Testis (tissue), 3 donors: ENCODE results near the gene MYO5B. TPM values are rescaled to one million over a fixed set of nuclear protein-coding genes. Genes with fewer than 3 reads are reported as not detected.
"Not testable (repeated sequence)": the region's sequence is repeated elsewhere in the genome, so short reads cannot be mapped to it uniquely, and the experiment has no call there.

Experiments
- DNase-seq: peaks from one replicate; pipeline ENCODE4 v3.0.0-alpha.2; 2019
- H3K27ac ChIP-seq, 2 donors: fragments of 200-600 bp; sonication (generic); one replicate each; pipeline ENCODE4 v1.5.1; 2019
- H3K27me3 ChIP-seq: fragments of 200-600 bp; sonication (generic); one replicate; pipeline ENCODE4 v1.5.1; 2019
- H3K36me3 ChIP-seq: fragments of 200-600 bp; sonication (generic); one replicate; pipeline ENCODE4 v1.5.1; 2017; ENCODE audit warnings: low read depth; ENCODE audit errors: missing control alignments
- H3K4me1 ChIP-seq: fragments of 200-600 bp; sonication (generic); one replicate; pipeline ENCODE4 v1.5.1; 2019
- H3K4me3 ChIP-seq, 2 donors: fragments of 200-600 bp; sonication (generic); one replicate each; pipeline ENCODE4 v1.5.1; 2017 to 2019
- H3K9me3 ChIP-seq: fragments of 200-600 bp; sonication (generic); one replicate; pipeline ENCODE4 v1.5.1; 2017
- CTCF ChIP-seq, 3 experiments: fragments of 450-650 bp in 2 of 3; fragments of 200-600 bp in 1 of 3; sonication (generic) in 1 of 3; IDR thresholded peaks; one replicate each; pipeline ENCODE4 v1.5.1; 2016 to 2019; ENCODE audit warnings: antibody characterized with exemption in 3 of 3, mild to moderate bottlenecking in 2 of 3, moderate library complexity in 1 of 3
- POLR2A ChIP-seq: fragments of 450-650 bp; IDR thresholded peaks from one replicate; pipeline ENCODE4 v1.6.1; 2017; ENCODE audit warnings: antibody characterized with exemption, mild to moderate bottlenecking, moderate library complexity
- WGBS, 2 donors: methylation state at CpG; one replicate each; pipeline ENCODE4 v1.1.5; 2018; 5-methylcytosine and 5-hydroxymethylcytosine counted together
- intact Hi-C: fragments of 100-400 bp; cut with DNase I; formaldehyde crosslinking; loops from one replicate; pipeline ENCODE4 v1.15.1; 2023; ENCODE audit warnings: low total_unique reads
- polyA plus RNA-seq: library from polyadenylated mRNA; stranded (reverse); fragments of 350-450 nt; fragmentation: Illumina TruSeq; extraction: RNeasy Lipid Tissue Mini Kit (QIAGEN cat#74804); gene quantifications from one replicate; pipeline ENCODE4 v1.2.3, GENCODE V29; 2014; ENCODE audit warnings: low read depth, low replicate concordance; ENCODE audit not compliant: insufficient read depth
- total RNA-seq, 2 donors: library from RNA; depleted of rRNA; stranded (reverse); fragments of >200 nt; gene quantifications; one replicate each; pipeline ENCODE4 v1.2.3, GENCODE V29; 2016

The MYO5B gene
- total and polyA plus RNA-seq, 3 donors from 2014 or later: 24.8 to 31.8 (median 26.1) TPM

GRCh38 chr18:49798001-49798400 is 396.9 kb downstream of the MYO5B start:
- Histone ChIP-seq H3K4me3 (no peak overlapping the region), H3K27ac (no peak overlapping the region), H3K9me3 (no peaks in the 10 kb centered on the region), H3K4me1 (no peaks in the 10 kb centered on the region), H3K36me3 (peaks cover 4% of the 10 kb centered on the region), H3K27me3 (no peaks in the 10 kb centered on the region)
- intact Hi-C loops: no loop called here
- DNase-seq: no peak
- WGBS, 2 donors: 94 to 98% methylated on average over 4 of the region's 4 CpGs
- TF ChIP-seq CTCF (IDR thresholded peaks at IDR 0.05): no peak
- TF ChIP-seq POLR2A: no peak

- H3K27me3 ChIP-seq: no peaks in the 10 kb centered on the region
- H3K9me3 ChIP-seq: no peaks in the 10 kb centered on the region
- peaks cover 8% of the 10 kb centered on the region for H3K36me3 ChIP-seq
- no peak overlapping the region for H3K27ac ChIP-seq
- H3K4me3 ChIP-seq: no peak overlapping the region
- no peaks in the 10 kb centered on the region for H3K4me1 ChIP-seq
- WGBS, 2 donors: 92 to 93% methylated on average over 7 of the region's 7 CpGs
- no peak for TF ChIP-seq CTCF (IDR thresholded peaks at IDR 0.05)
- TF ChIP-seq POLR2A: no peak
- no peak for DNase-seq
- intact Hi-C loops: no loop called here
Measured at GRCh38 chr18:49795612-49796552, 399.1 kb downstream of the MYO5B start.

GRCh38 chr18:49794743-49795142 is 400.2 kb downstream of the MYO5B start:
- peaks cover 8% of the 10 kb centered on the region for H3K36me3 ChIP-seq
- WGBS, 2 donors: 94 to 98% methylated on average over 3 of the region's 3 CpGs
- no peak overlapping the region for H3K4me3 ChIP-seq
- H3K27me3 ChIP-seq: no peaks in the 10 kb centered on the region
- no peaks in the 10 kb centered on the region for H3K9me3 ChIP-seq
- H3K4me1 ChIP-seq: no peaks in the 10 kb centered on the region
- H3K27ac ChIP-seq: no peak overlapping the region
- TF ChIP-seq CTCF (IDR thresholded peaks at IDR 0.05) (no peak), POLR2A (no peak)
- no peak for DNase-seq
- intact Hi-C loops: no loop called here

GRCh38 chr18:49789560-49790134 is 405.3 kb downstream of the MYO5B start:
- DNase-seq, H3K9me3 ChIP-seq, H3K27ac ChIP-seq, H3K36me3 ChIP-seq, H3K27me3 ChIP-seq, H3K4me1 ChIP-seq, H3K4me3 ChIP-seq, intact Hi-C loops: not testable (repeated sequence)
- 88 to 91% methylated on average over 7 to 8 of the region's 8 CpGs for WGBS, 2 donors

- H3K27ac ChIP-seq: no peak overlapping the region
- intact Hi-C loops: no loop called here
- no peaks in the 10 kb centered on the region for H3K4me1 ChIP-seq
- no peak for DNase-seq
- H3K9me3 ChIP-seq: no peaks in the 10 kb centered on the region
- no peaks in the 10 kb centered on the region for H3K27me3 ChIP-seq
- no peak overlapping the region for H3K4me3 ChIP-seq
- peaks cover 4% of the 10 kb centered on the region for H3K36me3 ChIP-seq
- TF ChIP-seq POLR2A (no peak), CTCF (IDR thresholded peaks at IDR 0.05) (no peak)
- WGBS, 2 donors: 77 to 81% methylated on average over 5 of the region's 5 CpGs
Measured at GRCh38 chr18:49788327-49788898, 406.5 kb downstream of the MYO5B start.
